ENCODE measurements around the gene SLC38A2.
"Not testable (repeated sequence)": the region's sequence is repeated elsewhere in the genome, so short reads cannot be mapped to it uniquely, and the experiment has no call there.

SLC38A2 gene

DNA sequence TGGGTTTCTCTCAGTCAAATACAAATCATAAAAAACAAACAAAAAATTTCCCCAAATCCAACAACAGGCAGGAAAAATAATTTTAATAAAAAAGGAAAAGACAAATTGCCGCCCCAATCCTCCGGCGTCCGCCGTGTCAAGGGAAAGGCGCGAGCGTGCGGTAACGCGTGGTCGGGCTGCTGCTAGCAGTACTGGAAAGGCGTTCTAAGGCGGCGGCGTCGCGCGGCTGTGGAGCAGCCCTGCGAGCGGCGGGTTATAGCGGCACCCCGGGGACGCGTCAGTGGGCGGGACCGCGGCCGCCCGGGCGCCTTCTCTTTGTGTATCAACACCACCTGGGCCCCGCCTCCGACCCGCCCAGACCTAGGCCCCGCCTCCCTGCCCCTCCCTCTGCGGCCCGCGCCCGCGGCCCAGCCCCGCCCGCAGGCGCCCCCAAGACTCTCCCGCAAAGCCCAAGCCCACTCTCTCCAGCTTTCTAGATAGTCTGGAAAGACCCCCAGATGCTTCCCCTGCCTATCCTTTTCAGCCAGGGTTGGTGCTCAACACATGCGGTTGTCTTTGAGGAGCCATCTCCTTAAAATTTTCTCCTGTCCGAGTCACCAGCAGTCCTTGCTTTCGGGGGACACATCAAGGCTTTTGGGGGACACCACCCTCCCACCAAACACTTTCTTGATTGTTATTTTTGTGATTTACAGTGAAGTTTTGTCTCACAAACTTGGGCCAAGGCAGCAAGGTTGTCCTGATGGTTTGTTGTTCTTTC is at the start of gene SLC38A2:
Gene SLC38A2 (minus strand): TSS at position 230 of the 757 bp plus-strand sequence. CDS start 1,480 bp downstream, outside the sequence.
- peak; percentile 84 for DNase-seq

GRCh38 chr12:46419675-46420074 is 47.1 kb upstream of the SLC38A2 start:
- DNase-seq = no peak

DNA sequence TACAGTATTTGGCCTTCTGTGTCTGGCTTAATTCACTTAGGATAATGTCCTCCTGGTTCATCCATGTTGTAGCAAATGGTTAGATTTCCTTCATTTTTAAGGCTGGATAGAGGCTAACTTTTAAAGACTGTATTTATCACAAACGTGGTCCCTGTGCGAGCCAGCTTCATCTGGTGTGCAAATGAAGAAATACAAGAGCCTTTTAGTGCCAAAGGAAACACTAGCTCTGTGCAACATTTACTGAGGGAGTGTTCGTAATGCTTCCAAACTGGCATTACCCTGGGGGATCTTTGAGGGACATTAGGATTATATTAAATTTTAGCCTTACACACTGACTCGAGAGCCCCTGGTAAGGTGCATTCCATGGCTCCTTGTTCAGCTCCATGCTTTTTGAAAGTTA is 43.0 kb upstream of the SLC38A2 start:
- no peak for DNase-seq

GRCh38 chr12:46414591-46415268 is 42.2 kb upstream of the SLC38A2 start:
- DNase-seq = no peak

- DNase-seq = no peak
These were observed 40.8 kb upstream of the SLC38A2 start for GRCh38 chr12:46413368-46413767.

DNA sequence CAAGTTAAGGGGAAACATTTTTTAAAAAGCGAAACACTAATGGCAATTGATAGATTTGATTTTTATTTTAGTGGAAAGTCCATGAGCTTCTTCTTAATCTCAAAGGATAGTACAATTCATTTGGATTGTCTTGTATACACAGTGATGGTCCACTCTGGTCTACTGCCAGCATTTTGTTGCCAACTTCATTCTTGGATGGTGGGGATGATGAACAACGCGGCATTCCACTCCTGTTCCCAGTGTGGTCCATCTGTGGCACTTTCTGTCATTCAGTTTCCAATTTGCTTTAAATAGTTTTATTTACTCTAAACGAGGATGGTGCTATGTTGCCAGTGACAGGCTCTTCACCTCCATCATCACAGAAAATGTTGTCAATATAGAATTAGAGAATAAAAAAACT is 40.3 kb upstream of the SLC38A2 start:
- no peak for DNase-seq

GRCh38 chr12:46410495-46410894 is 37.9 kb upstream of the SLC38A2 start:
- no peak for DNase-seq

- no peak for DNase-seq
These were observed 37.4 kb upstream of the SLC38A2 start for GRCh38 chr12:46409974-46410373.

- no peak for DNase-seq
These were observed 36.8 kb upstream of the SLC38A2 start for GRCh38 chr12:46409342-46409741.

DNA sequence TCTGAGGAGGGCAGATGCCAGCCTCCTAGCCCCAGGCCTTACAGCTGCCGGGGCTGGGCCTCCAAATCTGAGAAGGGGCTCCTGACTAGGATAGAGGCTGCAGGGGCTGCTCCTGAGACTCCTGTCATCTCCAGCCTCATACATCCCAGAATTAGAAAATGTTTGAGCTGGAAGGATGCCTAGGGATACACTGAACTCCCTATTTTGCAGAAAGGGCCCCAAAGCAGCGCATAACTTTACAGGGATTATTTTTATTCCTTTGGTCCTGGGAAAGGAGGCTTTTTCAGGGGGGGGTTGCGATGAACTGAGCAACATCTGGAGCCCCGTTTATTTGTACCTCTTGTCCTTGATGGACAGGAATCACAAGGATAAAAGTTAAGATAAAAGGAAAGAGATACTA is 35.9 kb upstream of the SLC38A2 start:
- DNase-seq = no peak

GRCh38 chr12:46407361-46407760 is 34.8 kb upstream of the SLC38A2 start:
- no peak for DNase-seq

DNA sequence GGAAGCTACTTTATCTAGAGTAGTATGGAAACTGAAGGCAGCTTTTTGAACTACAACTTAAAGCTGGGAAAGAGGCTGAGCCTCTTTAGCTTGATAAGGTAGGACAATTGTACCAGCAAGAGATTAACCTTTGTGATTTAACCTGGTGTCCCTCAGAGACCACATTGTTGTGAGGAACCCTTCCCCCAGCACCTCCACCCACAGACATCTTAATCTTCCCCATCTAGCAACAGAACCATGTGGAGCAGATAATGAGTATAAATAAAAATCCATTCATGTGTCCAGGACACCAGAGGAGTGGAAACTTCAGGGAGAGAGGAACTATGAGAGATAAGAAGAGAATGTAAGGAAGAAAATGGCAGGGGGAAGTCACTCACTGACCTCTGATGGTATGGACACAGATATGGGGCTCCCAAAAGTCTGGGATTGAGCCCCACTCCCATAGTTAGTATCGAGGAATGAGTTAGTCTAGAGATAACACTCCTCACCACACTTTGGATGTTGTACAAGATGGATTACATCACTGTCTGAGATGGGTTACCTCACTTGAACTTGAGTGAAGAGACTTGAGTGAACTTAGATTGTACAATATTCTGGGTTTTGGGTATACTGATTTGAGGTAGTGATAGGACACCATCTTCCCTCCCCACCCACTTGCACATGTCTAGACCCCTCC is 33.9 kb upstream of the SLC38A2 start:
- DNase-seq = no peak

- no peak for DNase-seq
These were observed 32.2 kb upstream of the SLC38A2 start for GRCh38 chr12:46404733-46405132.

DNA sequence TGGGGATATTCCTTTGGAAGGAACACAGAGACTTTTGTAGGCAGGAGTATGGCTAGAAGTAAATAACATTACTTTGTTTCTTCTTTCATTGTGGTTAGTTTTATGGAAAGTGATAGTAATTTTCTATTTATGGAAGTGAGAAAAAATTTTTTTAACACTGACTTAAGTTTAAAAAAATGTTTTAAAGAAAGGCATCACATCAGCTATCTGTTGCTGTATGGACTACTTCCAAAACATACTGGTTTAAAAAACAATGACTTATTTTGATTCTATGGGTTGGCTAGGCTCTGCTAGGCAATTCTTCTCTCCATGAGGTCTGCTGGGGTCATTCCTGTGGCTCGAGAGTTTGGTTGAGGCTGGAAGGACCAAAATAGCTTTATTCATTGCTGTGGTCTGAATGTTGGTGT is 31.7 kb upstream of the SLC38A2 start:
- no peak for DNase-seq

DNA sequence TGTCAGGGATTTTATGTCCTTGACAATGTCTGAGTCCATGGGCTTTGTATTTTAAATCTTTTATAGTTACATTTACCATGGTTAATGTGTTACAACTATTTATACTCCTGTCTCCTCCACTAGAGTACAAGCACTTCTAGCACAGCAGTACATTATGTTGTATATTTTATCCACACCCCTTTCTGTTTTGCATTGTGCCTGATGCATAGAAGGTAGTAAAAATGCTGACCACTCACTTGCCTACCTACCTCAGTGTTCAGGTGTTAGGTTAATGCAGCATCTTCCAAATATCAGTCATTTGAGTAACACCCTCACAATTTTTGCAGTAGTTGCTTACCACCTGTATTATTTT is 31.1 kb upstream of the SLC38A2 start:
- DNase-seq = no peak

- DNase-seq = no peak
These were observed 30.6 kb upstream of the SLC38A2 start for GRCh38 chr12:46402941-46403718.

DNA sequence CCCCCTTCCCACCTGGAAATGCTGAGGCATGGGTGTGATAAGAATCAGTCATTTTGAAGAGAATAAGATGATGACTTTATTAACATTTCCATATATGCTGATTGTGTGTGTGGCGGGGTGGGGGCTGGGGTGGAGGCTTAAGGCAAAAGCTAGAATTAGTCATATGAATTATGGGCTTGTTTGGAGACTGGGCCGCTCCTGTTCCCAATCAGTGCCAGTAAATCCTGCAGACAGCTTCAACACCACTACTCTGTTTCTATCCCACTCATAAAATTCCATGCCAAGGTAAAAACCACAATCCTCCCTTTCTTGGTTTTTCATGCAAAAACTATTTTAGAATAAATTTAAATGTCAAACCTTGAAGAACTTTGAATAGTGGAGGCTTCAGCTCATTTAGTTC is 29.9 kb upstream of the SLC38A2 start:
- DNase-seq = no peak

- no peak for DNase-seq
These were observed 29.1 kb upstream of the SLC38A2 start for GRCh38 chr12:46401662-46402061.

GRCh38 chr12:46400406-46400805 is 27.8 kb upstream of the SLC38A2 start:
- DNase-seq = no peak

GRCh38 chr12:46399461-46400248 is 27.1 kb upstream of the SLC38A2 start:
- DNase-seq = not testable (repeated sequence)

- DNase-seq = no peak
These were observed 24.3 kb upstream of the SLC38A2 start for GRCh38 chr12:46396826-46397225.

GRCh38 chr12:46395388-46395787 is 22.8 kb upstream of the SLC38A2 start:
- DNase-seq = no peak

All from 8988T (cell line).